ENCODE measurements around the gene OR13G1.
A peak's percentile ranks its signal among the peaks of the same experiment; 100 is the strongest.
"Not testable (repeated sequence)": the region's sequence is repeated elsewhere in the genome, so short reads cannot be mapped to it uniquely, and the experiment has no call there.

OR13G1 gene

GRCh38 chr1:247679639-247680038 lies at the start of gene OR13G1:
Gene OR13G1, minus strand, starts transcription at chr1:247679739. Its CDS starts 6,698 bp downstream, at chr1:247673041.
- no peak for DNase-seq

DNA sequence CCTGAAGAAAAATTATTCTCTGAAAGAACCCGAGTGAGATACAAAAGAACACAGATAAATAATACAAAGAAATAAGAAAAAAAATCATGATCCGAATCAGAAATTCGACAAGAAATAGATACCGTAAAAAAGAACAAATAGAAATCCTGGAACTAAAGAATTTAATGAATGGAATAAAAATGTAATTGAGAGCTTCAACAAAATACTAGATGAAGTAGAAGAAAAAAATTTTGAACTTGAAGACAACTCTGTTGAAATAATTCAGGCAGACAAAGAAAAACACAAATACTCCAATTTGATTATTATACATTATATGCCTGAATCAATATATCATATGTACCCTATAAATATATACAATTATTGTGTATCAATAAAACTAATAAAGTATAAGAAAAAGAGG lies 41.7 kb upstream of the OR13G1 start:
- DNase-seq = no peak

DNA sequence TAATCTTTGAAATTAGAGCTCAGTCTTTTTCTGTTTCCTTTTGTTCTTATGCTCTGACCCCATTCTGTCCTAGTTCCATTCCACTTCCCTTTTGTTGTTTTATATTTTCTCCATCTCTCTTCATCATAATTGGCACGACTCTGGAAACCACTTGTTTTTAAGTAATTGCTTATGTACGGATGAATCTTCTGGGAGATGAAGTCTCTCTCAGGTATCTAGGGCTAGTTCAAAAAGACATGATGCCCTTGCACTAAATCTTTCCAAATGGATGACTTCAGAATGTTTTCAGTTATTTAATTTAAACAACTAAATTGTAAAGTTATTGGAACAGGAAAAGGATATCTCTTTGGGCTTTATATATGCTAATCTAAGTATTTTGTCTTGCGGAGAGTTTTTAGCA lies 37.0 kb upstream of the OR13G1 start, which contains the start of gene OR6F1:
TSS of gene OR6F1 (minus strand) at position 101 of the 400 bp plus-strand sequence. CDS start 3,891 bp downstream, outside the sequence.
- no peak for DNase-seq

DNA sequence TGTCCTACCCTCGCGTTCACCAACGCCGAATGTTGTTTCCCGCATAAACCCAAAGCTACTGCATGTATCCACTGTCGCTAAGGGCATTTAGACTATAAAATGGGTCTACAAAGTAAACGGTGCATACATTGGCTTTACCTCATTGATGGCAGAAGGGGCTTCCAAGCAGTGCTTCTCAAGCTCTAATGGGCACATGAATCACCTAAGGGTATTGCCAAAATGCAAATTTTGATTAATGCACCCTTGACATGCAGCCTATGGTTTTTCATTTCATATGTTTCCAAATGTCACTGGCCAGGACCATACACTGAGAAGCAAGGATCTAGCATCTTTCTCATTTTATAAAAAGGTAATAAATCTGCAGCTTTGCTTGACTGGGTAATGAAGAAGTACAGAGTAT lies 34.2 kb upstream of the OR13G1 start:
- DNase-seq = no peak

GRCh38 chr1:247710681-247711080 lies 31.1 kb upstream of the OR13G1 start:
- DNase-seq = not testable (repeated sequence)

DNA sequence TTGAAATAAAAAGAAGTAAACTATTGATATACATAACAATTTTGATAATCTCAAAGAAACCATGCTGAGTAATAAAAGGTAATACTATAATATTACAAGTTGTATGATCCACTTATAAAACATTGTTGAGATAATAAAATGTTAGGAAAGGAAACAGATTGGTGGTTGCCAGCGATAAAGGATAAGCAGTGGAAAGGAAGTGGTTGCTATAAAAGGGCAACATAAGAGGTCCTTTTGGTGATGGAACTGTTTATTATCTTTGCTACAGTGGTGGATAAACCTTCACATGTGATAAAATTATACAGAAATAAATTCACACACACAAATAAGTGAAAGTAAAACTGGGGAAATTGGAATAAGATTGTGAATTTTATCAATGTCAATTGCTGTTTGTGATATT lies 21.8 kb upstream of the OR13G1 start:
- no peak for DNase-seq

DNA sequence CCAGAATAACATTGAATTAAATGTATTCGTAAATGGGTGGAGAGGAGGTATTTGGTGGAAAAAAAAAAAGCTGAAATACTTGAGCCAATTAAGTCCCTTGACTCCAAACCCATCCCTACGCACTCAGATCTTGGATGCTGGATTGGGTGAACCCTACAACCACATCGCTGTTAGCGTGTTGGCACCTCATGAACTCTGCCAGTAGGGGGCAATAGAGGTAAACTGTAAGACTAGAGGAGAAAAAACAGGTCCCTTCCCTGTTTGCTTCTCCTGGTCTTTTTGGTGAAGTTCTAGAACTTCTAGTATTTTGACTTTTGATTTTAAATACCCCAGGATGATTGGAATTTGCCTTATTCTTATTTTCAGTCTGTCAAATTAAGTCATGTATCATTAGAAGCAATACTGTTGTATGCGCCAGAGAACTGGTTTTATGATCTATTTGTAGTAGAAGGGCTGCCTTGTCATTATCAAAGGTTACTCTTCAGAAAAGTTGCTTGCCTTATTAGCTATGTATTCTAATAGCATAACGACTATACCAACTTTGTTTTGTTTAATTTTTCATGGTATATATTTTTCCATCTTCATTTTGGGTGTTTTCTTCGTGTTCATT lies 1.9 kb upstream of the OR13G1 start:
- DNase-seq = peak; percentile 51

- no peak for DNase-seq
These were observed 632 bp upstream of the OR13G1 start for GRCh38 chr1:247680171-247680570.

DNA sequence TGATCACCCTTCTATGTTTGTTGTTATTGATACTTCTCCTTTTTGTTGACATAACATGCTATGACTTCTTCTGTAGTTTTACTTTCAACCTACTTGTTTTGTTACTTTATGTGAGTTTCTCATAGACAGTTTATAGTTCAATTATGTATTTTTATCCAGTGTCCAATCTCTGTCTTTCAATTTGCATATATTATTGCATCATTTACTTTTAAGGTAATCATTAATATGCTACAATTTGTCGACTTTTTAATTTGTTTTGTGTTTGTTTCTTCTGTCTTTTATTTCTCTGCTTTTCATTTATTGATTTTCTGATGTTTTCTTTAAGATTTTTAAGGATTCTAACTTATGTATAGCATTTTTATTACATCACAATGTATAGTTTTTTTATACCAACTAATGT lies 10.3 kb downstream of the OR13G1 start:
- no peak for DNase-seq

- DNase-seq = no peak
These were observed 23.2 kb downstream of the OR13G1 start for GRCh38 chr1:247656221-247656875.

- no peak for DNase-seq
These were observed 26.5 kb downstream of the OR13G1 start for GRCh38 chr1:247653040-247653439.

- DNase-seq = no peak
These were observed 31.7 kb downstream of the OR13G1 start for GRCh38 chr1:247647864-247648263.

GRCh38 chr1:247646867-247647266 lies 32.7 kb downstream of the OR13G1 start:
- DNase-seq = no peak

GRCh38 chr1:247642742-247643141 lies 36.8 kb downstream of the OR13G1 start:
- DNase-seq = no peak

- peak; percentile 71 for DNase-seq
These were observed 40.1 kb downstream of the OR13G1 start for GRCh38 chr1:247639381-247639981.

GRCh38 chr1:247638781-247639180 lies 40.8 kb downstream of the OR13G1 start:
- DNase-seq = no peak

GRCh38 chr1:247638011-247638410 lies 41.5 kb downstream of the OR13G1 start:
- DNase-seq = no peak

DNA sequence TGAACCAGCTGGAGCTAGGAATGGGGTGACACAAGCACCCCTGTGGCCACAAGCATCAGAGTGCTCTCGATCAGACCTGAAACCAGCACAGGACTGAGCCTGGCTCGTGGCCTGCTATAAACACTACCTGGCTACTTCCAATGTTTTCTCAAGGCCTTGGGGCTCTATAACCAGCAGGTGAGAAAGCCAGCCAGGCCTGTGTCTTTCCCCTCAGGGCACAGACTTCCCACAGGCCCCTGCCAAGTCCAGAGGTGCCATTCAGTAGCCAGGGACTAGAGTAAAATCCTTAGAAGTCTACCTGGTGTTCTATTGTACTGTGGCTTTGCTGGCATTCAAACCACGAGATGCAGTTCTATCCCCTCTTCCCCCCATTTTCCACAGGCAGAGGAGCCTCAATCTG lies 51.6 kb downstream of the OR13G1 start:
- no peak for DNase-seq
